Nephron (organoid): Measurements from ENCODE around the gene RPL7A.

ENCODE experiments used
- H3K27ac Mint-ChIP-seq, 3 experiments: 2 replicates each; pipeline ENCODE4 v1.8.0; 2020; ENCODE audit warnings: mixed read lengths in 3 of 3, mild to moderate bottlenecking in 2 of 3, moderate library complexity in 1 of 3
- H3K27me3 Mint-ChIP-seq: 2 replicates; pipeline ENCODE4 v1.8.0; 2021; ENCODE audit warnings: low read depth, mild to moderate bottlenecking, moderate library complexity, mixed read lengths
- H3K36me3 Mint-ChIP-seq: 2 replicates; pipeline ENCODE4 v1.8.0; 2020; ENCODE audit warnings: low read depth, mixed read lengths
- H3K4me1 Mint-ChIP-seq: 2 replicates; pipeline ENCODE4 v1.8.0; 2020; ENCODE audit warnings: mixed read lengths
- H3K4me3 Mint-ChIP-seq, 3 experiments: 2 replicates each; pipeline ENCODE4 v1.8.0; 2020; ENCODE audit warnings: mild to moderate bottlenecking in 3 of 3, mixed read lengths in 3 of 3, moderate library complexity in 2 of 3
- H3K9me3 Mint-ChIP-seq: 2 replicates; pipeline ENCODE4 v1.8.0; 2020; ENCODE audit warnings: mixed read lengths
- TF ChIP-seq, protein P1 (sequence below), 3 experiments: fragments of 200-600 bp; sonication (generic); IDR thresholded peaks; one replicate each; pipeline ENCODE4 v1.5.0; 2021; ENCODE audit warnings: antibody characterized with exemption in 3 of 3; ENCODE audit not compliant: unreplicated experiment in 3 of 3

Gene RPL7A

DNA sequence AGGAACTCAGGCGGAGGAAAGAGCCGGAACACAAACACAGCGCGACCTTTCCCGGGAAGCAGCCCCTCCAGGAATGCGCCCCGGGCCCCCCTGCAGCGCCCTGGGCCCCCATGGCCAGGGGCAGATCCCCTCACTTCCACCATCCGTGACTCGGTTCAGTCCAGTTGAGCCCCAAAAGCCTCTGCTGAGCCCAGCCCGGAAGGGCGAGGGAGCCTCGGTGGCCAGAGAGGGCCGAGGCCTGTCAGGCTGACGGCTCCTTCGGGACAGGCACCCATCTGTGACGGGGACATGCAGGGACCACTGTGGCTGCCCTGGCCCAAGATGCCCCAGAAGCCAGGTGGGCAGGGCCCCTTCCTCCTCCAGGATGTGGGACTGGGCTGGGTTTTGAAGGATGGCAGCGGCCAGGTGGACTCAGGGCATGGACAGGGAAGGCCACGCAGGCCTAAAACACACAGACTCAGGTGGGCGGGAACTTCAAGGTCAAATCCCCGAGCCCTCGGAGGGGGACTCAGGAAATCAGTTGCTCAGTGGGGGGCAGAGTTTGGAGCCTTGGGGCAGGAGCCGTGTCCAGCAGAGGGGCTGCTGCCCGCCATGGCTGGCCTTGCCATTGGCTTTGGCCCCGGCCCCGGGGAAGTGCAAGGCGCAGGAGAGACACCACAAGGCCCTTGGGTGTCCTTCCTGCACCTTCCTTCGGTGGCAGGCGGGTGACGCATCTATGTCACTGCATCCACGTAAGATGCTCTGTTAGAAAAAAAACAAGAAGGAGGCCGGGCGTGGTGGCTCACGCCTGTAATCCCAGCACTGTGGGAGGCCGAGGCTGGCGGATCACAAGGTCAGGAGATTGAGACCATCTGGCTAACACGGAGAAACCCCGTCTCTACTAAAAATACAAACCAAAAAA is 43.3 kb upstream of the RPL7A start:
- no peak overlapping the region for H3K27ac Mint-ChIP-seq
- H3K4me1 Mint-ChIP-seq: no peaks in the 10 kb centered on the region
- H3K27me3 Mint-ChIP-seq: peaks cover 9% of the 10 kb centered on the region
- H3K4me3 Mint-ChIP-seq: no peak overlapping the region
- TF ChIP-seq, protein P1, sequence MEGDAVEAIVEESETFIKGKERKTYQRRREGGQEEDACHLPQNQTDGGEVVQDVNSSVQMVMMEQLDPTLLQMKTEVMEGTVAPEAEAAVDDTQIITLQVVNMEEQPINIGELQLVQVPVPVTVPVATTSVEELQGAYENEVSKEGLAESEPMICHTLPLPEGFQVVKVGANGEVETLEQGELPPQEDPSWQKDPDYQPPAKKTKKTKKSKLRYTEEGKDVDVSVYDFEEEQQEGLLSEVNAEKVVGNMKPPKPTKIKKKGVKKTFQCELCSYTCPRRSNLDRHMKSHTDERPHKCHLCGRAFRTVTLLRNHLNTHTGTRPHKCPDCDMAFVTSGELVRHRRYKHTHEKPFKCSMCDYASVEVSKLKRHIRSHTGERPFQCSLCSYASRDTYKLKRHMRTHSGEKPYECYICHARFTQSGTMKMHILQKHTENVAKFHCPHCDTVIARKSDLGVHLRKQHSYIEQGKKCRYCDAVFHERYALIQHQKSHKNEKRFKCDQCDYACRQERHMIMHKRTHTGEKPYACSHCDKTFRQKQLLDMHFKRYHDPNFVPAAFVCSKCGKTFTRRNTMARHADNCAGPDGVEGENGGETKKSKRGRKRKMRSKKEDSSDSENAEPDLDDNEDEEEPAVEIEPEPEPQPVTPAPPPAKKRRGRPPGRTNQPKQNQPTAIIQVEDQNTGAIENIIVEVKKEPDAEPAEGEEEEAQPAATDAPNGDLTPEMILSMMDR (IDR thresholded peaks at IDR 0.05; ENCODE audit: unreplicated experiment in 3 of 3): no peak
- peaks cover 6% of the 10 kb centered on the region for H3K9me3 Mint-ChIP-seq
- no peaks in the 10 kb centered on the region for H3K36me3 Mint-ChIP-seq

DNA sequence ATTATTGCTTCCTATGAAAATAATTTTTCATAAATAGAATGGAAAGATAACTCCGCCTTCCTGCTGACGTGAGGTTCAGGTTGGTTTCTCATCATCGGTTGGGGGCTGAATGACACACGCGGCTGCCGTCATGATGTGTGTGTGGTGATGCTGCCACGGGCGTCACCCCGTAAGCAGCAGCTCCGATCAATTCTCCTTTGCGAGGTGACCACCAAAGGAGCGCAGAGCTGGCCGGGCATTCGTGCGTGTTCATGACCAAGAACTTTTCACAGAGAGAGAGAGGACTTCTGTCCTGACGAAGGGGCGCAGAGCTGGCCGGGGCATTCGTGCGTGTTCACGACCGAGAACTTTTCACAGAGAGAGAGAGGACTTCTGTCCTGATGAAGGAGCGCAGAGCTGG is 42.3 kb upstream of the RPL7A start:
- H3K36me3 Mint-ChIP-seq: no peaks in the 10 kb centered on the region
- TF ChIP-seq, protein P1 (IDR thresholded peaks at IDR 0.05; ENCODE audit: unreplicated experiment in 3 of 3): no peak
- H3K9me3 Mint-ChIP-seq: peaks cover 9% of the 10 kb centered on the region
- no peak overlapping the region for H3K4me3 Mint-ChIP-seq
- no peaks in the 10 kb centered on the region for H3K4me1 Mint-ChIP-seq
- no peak overlapping the region for H3K27ac Mint-ChIP-seq
- H3K27me3 Mint-ChIP-seq: peaks cover 9% of the 10 kb centered on the region

DNA sequence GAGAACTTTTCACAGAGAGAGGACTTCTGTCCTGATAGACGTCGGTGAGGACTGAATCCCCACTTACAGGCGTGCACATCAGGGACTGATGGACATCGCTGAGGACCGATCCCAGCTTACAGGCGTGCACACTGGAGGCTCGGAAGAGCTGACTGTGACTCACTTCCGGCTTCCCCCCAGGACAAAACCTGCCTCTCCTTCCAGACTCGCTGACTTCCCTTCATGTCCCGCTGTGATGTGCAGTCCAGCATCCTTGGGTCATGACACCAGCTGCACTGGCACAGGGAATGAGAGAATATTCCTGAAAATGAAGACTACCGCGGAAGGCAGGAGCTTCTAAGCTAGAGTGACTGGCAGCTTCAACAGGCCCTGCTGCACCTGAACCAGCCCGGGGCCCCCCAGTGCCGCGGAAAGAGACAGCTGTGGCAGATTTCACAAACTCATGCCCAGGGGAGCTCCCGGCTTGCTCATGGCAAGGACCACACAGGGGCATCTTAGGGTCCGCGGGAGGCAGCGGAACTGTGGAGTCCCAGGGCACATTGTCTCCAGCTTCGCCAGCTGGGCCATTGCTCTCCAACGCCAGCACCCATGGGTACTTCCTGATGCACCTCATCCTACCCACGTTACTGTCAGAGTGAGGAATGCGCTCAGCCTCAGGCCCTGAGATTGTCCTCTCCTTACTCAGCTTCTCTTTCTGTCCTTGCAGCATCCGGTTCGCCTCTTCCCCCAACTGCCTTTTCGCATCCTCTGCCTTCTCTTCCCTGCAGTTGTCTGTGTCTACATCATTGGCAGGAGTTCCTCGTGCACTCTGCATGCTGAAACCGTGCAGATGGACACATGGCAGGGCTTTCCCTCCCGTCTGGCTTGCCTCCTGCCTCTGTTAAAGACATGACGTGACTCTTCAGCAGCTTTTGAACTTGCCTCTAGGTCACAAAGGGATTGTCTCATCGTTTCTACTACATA is 41.5 kb upstream of the RPL7A start:
- H3K9me3 Mint-ChIP-seq: peaks cover 9% of the 10 kb centered on the region
- TF ChIP-seq, protein P1 (IDR thresholded peaks at IDR 0.05; ENCODE audit: unreplicated experiment in 3 of 3): no peak
- no peaks in the 10 kb centered on the region for H3K36me3 Mint-ChIP-seq
- no peak overlapping the region for H3K4me3 Mint-ChIP-seq
- H3K27ac Mint-ChIP-seq: no peak overlapping the region
- peaks cover 9% of the 10 kb centered on the region for H3K27me3 Mint-ChIP-seq
- no peaks in the 10 kb centered on the region for H3K4me1 Mint-ChIP-seq

DNA sequence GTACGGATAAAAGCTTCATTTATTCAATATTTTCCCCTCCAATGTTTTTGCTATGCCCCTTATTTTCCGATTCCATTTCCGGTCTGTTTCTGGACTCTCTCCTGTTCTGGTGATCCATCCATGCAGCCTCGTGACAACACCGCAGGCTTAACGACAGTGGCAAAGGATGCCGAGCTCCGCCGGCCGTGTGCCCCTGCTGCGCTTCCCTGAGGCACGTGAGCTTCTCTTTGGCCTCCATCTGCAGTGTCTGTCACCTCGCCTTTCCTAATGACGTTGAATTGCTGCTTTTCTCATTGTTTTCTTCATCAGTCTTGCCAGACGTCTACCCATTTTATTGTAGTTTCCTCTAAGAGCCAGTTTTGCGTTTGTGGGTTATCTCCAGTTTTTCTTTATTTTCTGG is 40.7 kb upstream of the RPL7A start:
- H3K36me3 Mint-ChIP-seq: no peaks in the 10 kb centered on the region
- TF ChIP-seq, protein P1 (IDR thresholded peaks at IDR 0.05; ENCODE audit: unreplicated experiment in 3 of 3): no peak
- H3K4me1 Mint-ChIP-seq: no peaks in the 10 kb centered on the region
- peaks cover 9% of the 10 kb centered on the region for H3K9me3 Mint-ChIP-seq
- peaks cover 9% of the 10 kb centered on the region for H3K27me3 Mint-ChIP-seq
- H3K27ac Mint-ChIP-seq: no peak overlapping the region
- H3K4me3 Mint-ChIP-seq: no peak overlapping the region

DNA sequence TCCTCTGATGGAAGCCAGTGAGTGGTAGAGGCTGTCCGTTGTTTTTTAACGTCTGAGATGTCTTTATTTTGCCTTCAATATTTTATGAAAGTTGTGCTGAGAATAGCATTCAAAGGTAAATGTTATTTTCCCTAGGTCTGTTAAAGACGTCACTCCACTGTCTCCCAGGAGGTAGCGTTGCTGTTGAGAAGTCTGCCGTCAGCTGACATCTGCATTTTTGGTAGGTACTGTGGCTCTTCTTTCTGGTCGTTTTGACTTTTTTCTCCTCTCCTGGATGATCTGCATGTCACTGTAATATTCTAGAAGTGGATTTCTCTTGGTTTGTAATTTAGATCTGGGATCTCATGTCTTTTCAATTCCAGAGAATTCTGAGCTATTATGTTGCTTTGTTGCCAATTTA is 38.4 kb upstream of the RPL7A start:
- TF ChIP-seq, protein P1 (IDR thresholded peaks at IDR 0.05; ENCODE audit: unreplicated experiment in 3 of 3): no peak
- Mint-ChIP-seq H3K36me3 (no peaks in the 10 kb centered on the region), H3K27me3 (peaks cover 9% of the 10 kb centered on the region), H3K4me3 (no peak overlapping the region), H3K9me3 (peaks cover 9% of the 10 kb centered on the region), H3K4me1 (no peaks in the 10 kb centered on the region), H3K27ac (no peak overlapping the region)
